ENCODE results near the gene GARIN3.

DNA sequence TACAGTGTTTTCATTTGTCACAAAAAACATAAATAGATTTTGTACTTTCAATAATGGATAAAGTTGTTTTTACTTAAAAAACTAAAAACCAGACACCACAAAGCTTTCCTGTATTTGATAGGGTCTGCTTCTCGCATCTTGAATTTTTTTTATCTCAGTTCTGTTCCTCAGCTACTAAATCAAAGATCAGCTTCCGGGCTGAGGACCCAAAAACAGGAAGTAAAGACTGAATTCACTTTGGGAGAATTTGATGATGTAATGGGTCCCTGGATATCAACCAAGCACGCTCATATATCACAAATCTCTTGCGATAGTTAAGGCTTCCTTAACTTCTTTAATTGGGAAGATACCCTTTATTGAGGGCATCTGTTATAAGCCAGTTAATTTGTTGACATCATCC is 38.7 kb upstream of the GARIN3 start:
- TF ChIP-seq EZH2 (IDR thresholded peaks at IDR 0.05; ENCODE audit: borderline replicate concordance, low read depth, low read length, severe bottlenecking) = no peak
- TF ChIP-seq, protein P1, sequence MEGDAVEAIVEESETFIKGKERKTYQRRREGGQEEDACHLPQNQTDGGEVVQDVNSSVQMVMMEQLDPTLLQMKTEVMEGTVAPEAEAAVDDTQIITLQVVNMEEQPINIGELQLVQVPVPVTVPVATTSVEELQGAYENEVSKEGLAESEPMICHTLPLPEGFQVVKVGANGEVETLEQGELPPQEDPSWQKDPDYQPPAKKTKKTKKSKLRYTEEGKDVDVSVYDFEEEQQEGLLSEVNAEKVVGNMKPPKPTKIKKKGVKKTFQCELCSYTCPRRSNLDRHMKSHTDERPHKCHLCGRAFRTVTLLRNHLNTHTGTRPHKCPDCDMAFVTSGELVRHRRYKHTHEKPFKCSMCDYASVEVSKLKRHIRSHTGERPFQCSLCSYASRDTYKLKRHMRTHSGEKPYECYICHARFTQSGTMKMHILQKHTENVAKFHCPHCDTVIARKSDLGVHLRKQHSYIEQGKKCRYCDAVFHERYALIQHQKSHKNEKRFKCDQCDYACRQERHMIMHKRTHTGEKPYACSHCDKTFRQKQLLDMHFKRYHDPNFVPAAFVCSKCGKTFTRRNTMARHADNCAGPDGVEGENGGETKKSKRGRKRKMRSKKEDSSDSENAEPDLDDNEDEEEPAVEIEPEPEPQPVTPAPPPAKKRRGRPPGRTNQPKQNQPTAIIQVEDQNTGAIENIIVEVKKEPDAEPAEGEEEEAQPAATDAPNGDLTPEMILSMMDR (IDR thresholded peaks at IDR 0.05; ENCODE audit: borderline replicate concordance, extremely low read depth, low read length, poor library complexity, severe bottlenecking) = no peak
